ENCODE measurements around the gene FAM216A. TPM values are rescaled to one million over a fixed set of nuclear protein-coding genes. Genes with fewer than 3 reads are reported as not detected.
"Not testable (repeated sequence)": the region's sequence is repeated elsewhere in the genome, so short reads cannot be mapped to it uniquely, and the experiment has no call there.

The FAM216A gene
- total and polyA plus RNA-seq, 9 of the 15 experiments (the other 6 are each of a cell fraction or from before 2014, with no cell fraction given): 17.2 to 96.9 (median 48.5) TPM

GRCh38 chr12:110426406-110426805 is 42.2 kb upstream of the FAM216A start (continued):
- no peak for TF ChIP-seq ETS2 (tag; IDR thresholded peaks at IDR 0.05; ENCODE audit: borderline replicate concordance, poor library complexity, severe bottlenecking)
- TF ChIP-seq ZFP1 (CRISPR knock-in tag; IDR thresholded peaks at IDR 0.05): no peak
- TF ChIP-seq MEIS2 (IDR thresholded peaks at IDR 0.05; ENCODE audit: partially characterized antibody): peak; percentile 65
- no peak for TF ChIP-seq RBM22 (IDR thresholded peaks at IDR 0.05; ENCODE audit: low read depth, low read length, poor library complexity, severe bottlenecking)
- TF ChIP-seq PTRF (tag; IDR thresholded peaks at IDR 0.05): no peak
- TF ChIP-seq U2AF2 (optimal IDR thresholded peaks at IDR 0.05; ENCODE audit: low read depth, low read length): no peak
- TF ChIP-seq ZFPM2 (CRISPR knock-in tag; IDR thresholded peaks at IDR 0.05): no peak
- TF ChIP-seq HSF4 (CRISPR knock-in tag; IDR thresholded peaks at IDR 0.05; ENCODE audit: borderline replicate concordance): no peak
- no peak for TF ChIP-seq ZNF121 (CRISPR knock-in tag; conservative IDR thresholded peaks at IDR 0.05)
- TF ChIP-seq, protein P1, sequence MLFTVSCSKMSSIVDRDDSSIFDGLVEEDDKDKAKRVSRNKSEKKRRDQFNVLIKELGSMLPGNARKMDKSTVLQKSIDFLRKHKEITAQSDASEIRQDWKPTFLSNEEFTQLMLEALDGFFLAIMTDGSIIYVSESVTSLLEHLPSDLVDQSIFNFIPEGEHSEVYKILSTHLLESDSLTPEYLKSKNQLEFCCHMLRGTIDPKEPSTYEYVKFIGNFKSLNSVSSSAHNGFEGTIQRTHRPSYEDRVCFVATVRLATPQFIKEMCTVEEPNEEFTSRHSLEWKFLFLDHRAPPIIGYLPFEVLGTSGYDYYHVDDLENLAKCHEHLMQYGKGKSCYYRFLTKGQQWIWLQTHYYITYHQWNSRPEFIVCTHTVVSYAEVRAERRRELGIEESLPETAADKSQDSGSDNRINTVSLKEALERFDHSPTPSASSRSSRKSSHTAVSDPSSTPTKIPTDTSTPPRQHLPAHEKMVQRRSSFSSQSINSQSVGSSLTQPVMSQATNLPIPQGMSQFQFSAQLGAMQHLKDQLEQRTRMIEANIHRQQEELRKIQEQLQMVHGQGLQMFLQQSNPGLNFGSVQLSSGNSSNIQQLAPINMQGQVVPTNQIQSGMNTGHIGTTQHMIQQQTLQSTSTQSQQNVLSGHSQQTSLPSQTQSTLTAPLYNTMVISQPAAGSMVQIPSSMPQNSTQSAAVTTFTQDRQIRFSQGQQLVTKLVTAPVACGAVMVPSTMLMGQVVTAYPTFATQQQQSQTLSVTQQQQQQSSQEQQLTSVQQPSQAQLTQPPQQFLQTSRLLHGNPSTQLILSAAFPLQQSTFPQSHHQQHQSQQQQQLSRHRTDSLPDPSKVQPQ (CRISPR knock-in tag; IDR thresholded peaks at IDR 0.05; ENCODE audit: borderline replicate concordance): no peak
- no peak for TF ChIP-seq TRIM28 (IDR thresholded peaks at IDR 0.05)
- TF ChIP-seq NFE2 (IDR thresholded peaks at IDR 0.05; ENCODE audit: low read depth): no peak
- TF ChIP-seq ZNF224 (CRISPR knock-in tag; IDR thresholded peaks at IDR 0.05): no peak
- TF ChIP-seq HOXB6 (CRISPR knock-in tag; IDR thresholded peaks at IDR 0.05; ENCODE audit: borderline replicate concordance): no peak
- TF ChIP-seq, protein P2, sequence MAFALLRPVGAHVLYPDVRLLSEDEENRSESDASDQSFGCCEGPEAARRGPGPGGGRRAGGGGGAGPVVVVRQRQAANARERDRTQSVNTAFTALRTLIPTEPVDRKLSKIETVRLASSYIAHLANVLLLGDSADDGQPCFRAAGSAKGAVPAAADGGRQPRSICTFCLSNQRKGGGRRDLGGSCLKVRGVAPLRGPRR (CRISPR knock-in tag; IDR thresholded peaks at IDR 0.05): no peak
- no peak for TF ChIP-seq ZSCAN29 (IDR thresholded peaks at IDR 0.05)
- no peak for TF ChIP-seq POLR2B (IDR thresholded peaks at IDR 0.05; ENCODE audit: low read depth, partially characterized antibody)
- TF ChIP-seq NCOA1 (IDR thresholded peaks at IDR 0.05; ENCODE audit: low read depth): no peak
- peak; percentile 52 for TF ChIP-seq TCF3 (CRISPR knock-in tag; IDR thresholded peaks at IDR 0.05)

- DNase-seq (ENCODE audit: extremely low read depth in 1 of 4, low spot score in 3 of 4); CTCF ChIA-PET (ENCODE audit: low intra/inter-chr PET ratio); H4K20me1 ChIP-seq (replicated peaks; ENCODE audit: control insufficient read depth, insufficient read depth, low read length); H2AFZ ChIP-seq (ENCODE audit: low read depth, low read length); H3K36me3 ChIP-seq (ENCODE audit: control insufficient read depth, insufficient read depth, low read length); H3K27ac ChIP-seq (ENCODE audit: extremely low read depth, low read depth, low read length); H3K4me3 ChIP-seq; H3K79me2 ChIP-seq (ENCODE audit: control insufficient read depth, insufficient read depth, low read length); H3K9me3 ChIP-seq (replicated peaks; ENCODE audit: control insufficient read depth, insufficient read depth, low read depth, low read length); ATAC-seq; H3K27me3 ChIP-seq (ENCODE audit: control insufficient read depth in 2 of 2, insufficient read depth in 2 of 2, low read length in 2 of 2); H3K9ac ChIP-seq (ENCODE audit: insufficient read depth in 1 of 2, low read depth in 2 of 2, low read length in 2 of 2); H3K4me2 ChIP-seq (ENCODE audit: insufficient read depth, low read length); BruUV-seq (replicated peaks); H3K9me1 ChIP-seq (ENCODE audit: control insufficient read depth, insufficient read depth, low read length); POLR2A ChIA-PET; FAIRE-seq: not testable (repeated sequence)
- peaks cover 7 to 18% of the 10 kb centered on the region in 2 experiments; a peak in 4 of 5 replicates for H3K4me1 ChIP-seq (replicated peaks in 1 of 2; ENCODE audit: control insufficient read depth in 2 of 2, insufficient read depth in 2 of 2, low read length in 2 of 2)
- in situ Hi-C loops (cut with MboI): loop anchor here (5.0 to 10.0 kb wide), 2 partner anchors 62 to 325 kb away; no protein-coding TSS in a partner anchor
- 85% methylated on average over 8 of the region's 15 CpGs for WGBS (ENCODE audit: insufficient coverage, low coverage, missing lambda C conversion rate)
- intact Hi-C loops (cut with micrococcal nuclease): loop anchor here (5.0 kb wide), 1 partner anchor 42 kb away; no protein-coding TSS in a partner anchor
These were observed 39.0 kb upstream of the FAM216A start for GRCh38 chr12:110429676-110430075.

Measured in K562 (cell line).